ENCODE data around the gene SKAP2. TPM values are rescaled to one million over a fixed set of nuclear protein-coding genes. Genes with fewer than 3 reads are reported as not detected.

The SKAP2 gene
- total RNA-seq, 4 donors from 2014 or later = 54.3 to 83.1 (median 76.1) TPM

DNA sequence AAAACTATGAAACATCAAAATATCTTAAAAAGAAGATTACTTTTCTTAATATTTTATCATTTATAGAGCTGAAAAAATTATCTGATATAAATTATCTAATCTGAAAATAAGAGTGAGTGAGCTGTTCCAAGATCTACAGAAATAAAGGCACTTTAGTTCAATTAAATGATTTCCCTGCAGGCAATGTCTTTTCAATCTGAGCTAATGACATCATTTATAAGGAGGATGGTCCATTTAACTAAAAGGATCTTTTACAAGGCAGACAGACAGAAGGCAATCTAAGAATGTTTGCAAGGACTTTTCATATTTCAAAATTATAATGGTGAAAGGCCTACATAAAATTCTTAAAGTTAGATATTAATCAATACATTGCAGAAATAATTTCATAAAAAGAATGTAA is 71.8 kb downstream of the SKAP2 start:
- TF ChIP-seq EP300 (IDR thresholded peaks at IDR 0.05) = no peak
- no peak for TF ChIP-seq POLR2AphosphoS5 (IDR thresholded peaks at IDR 0.05)
- TF ChIP-seq, protein P1, sequence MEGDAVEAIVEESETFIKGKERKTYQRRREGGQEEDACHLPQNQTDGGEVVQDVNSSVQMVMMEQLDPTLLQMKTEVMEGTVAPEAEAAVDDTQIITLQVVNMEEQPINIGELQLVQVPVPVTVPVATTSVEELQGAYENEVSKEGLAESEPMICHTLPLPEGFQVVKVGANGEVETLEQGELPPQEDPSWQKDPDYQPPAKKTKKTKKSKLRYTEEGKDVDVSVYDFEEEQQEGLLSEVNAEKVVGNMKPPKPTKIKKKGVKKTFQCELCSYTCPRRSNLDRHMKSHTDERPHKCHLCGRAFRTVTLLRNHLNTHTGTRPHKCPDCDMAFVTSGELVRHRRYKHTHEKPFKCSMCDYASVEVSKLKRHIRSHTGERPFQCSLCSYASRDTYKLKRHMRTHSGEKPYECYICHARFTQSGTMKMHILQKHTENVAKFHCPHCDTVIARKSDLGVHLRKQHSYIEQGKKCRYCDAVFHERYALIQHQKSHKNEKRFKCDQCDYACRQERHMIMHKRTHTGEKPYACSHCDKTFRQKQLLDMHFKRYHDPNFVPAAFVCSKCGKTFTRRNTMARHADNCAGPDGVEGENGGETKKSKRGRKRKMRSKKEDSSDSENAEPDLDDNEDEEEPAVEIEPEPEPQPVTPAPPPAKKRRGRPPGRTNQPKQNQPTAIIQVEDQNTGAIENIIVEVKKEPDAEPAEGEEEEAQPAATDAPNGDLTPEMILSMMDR (IDR thresholded peaks at IDR 0.05) = no peak
- no peak for TF ChIP-seq POLR2A (IDR thresholded peaks at IDR 0.05)

DNA sequence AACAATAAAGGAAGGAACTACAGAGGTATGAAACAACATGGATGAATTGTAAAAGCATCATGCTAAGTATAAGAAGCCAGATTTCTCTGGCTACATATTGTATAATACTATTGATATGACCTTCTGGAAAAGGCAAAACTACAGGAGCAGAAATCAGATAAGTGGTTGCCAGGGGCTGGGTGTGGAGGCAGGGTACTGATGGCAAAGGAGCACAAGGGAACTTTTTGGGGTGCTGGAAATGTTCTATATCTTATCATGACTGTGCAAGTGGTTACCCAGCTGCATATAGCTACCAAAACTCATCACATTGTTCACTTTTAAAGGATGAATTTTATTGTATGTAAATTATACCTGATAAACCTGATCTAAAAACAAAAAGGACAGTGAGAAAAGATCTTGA is 72.4 kb downstream of the SKAP2 start:
- no peaks in the 10 kb centered on the region for H3K27me3 ChIP-seq
- TF ChIP-seq POLR2AphosphoS5 (IDR thresholded peaks at IDR 0.05) (no peak), POLR2A (IDR thresholded peaks at IDR 0.05) (no peak)
- H3K9me3 ChIP-seq = no peaks in the 10 kb centered on the region
- H3K36me3 ChIP-seq = no peaks in the 10 kb centered on the region
- no peaks in the 10 kb centered on the region for H3K4me1 ChIP-seq
- no peak for ATAC-seq
- H3K4me3 ChIP-seq = no peak overlapping the region
- H3K27ac ChIP-seq = no peak overlapping the region

More for the DNA sequence above, 71.8 kb downstream of the SKAP2 start:
- Histone ChIP-seq H3K27me3 (no peaks in the 10 kb centered on the region), H3K27ac (no peak overlapping the region), H3K9me3 (no peaks in the 10 kb centered on the region), H3K36me3 (no peaks in the 10 kb centered on the region), H3K4me3 (no peak overlapping the region), H3K4me1 (no peaks in the 10 kb centered on the region)
- no peak for ATAC-seq

DNA sequence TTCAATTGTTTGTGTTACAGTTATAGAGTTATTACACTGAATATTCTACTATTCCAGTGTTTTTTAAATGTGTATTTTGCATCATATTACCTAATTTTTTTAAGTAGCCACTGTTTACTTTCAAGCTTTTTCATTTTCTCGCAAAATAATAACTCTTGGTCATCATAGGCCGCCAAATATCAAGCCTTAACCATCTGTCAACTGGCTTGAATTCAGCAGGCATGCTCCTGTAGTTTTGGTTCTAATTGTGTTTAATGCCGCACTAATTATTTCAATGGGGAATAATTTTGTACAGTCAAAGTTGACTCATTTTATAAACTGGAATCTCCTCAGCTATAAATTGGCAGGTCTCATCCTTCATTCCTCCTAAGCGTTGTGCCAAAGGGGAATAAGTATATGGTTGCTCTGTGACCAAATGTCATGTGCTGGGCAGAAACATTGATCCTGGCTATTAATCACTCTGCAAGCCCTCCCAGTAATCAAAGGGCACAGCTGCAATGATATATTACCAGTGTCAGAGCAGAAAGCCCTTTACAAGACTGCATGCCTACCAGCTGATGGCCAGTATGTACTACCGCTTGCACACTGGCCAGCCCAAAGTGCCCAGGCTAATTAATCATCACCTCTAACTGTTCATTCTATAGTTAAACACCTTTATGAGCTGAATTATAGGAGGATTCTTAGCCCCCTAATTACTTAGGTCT is 74.8 kb downstream of the SKAP2 start:
- TF ChIP-seq, protein P1 (IDR thresholded peaks at IDR 0.05) = no peak
- no peak for TF ChIP-seq POLR2AphosphoS5 (IDR thresholded peaks at IDR 0.05)
- TF ChIP-seq EP300 (IDR thresholded peaks at IDR 0.05) = no peak
- TF ChIP-seq POLR2A (IDR thresholded peaks at IDR 0.05) = no peak
- Histone ChIP-seq H3K27ac (no peak overlapping the region), H3K4me3 (no peak overlapping the region), H3K36me3 (no peaks in the 10 kb centered on the region), H3K27me3 (no peaks in the 10 kb centered on the region), H3K9me3 (no peaks in the 10 kb centered on the region), H3K4me1 (no peaks in the 10 kb centered on the region)
- 86 to 87% methylated on average over 4 to 5 of the region's 5 CpGs for WGBS, 2 donors (ENCODE audit: low coverage in 1 of 2)
- ATAC-seq = no peak

DNA sequence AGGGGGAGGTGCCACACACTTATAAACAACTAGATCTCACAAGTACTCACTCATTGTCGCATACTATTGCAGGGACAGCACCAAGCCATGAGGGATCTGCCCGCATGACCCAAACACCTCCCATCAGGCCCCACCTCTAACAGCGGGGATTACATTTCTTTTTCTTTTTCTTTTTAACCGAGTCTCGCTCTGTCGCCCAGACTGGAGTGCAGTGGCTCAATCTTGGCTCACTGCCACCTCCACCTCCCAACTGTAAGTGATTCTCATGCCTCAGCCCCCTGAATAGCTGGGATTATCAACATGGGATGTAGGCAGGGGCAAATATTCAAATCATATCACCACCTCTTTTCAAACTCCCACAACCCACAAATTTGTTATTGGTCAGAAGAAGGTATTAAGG is 76.7 kb downstream of the SKAP2 start:
- Histone ChIP-seq H3K36me3 (no peaks in the 10 kb centered on the region), H3K27me3 (no peaks in the 10 kb centered on the region), H3K9me3 (no peaks in the 10 kb centered on the region), H3K4me3 (no peak overlapping the region), H3K27ac (no peak overlapping the region), H3K4me1 (no peaks in the 10 kb centered on the region)
- TF ChIP-seq POLR2A (IDR thresholded peaks at IDR 0.05) = no peak
- TF ChIP-seq POLR2AphosphoS5 (IDR thresholded peaks at IDR 0.05) = no peak
- TF ChIP-seq, protein P1 (IDR thresholded peaks at IDR 0.05) = no peak
- TF ChIP-seq EP300 (IDR thresholded peaks at IDR 0.05) = no peak
- no peak for ATAC-seq
- 90 to 100% methylated on average over 2 to 6 of the region's 6 CpGs for WGBS, 2 donors (ENCODE audit: low coverage in 1 of 2)

DNA sequence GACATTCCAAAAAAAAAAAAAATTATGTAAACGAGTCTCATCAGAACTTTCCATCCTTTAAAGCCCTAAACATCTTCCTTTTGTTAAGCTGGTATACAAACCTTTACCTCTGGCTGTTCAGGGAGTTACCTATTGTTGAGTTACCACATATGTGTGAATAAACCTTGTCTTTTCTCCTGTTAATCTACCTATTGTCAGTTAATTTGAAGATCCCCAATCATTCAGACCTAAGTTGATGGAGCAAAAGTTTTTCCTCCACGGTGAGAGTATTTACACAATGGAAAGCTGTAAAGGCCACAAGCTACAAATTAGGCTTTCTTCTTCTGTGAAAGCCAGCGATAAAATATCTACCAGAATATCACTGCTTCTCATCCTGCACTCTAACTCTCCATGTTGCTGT is 80.3 kb downstream of the SKAP2 start:
- Histone ChIP-seq H3K27me3 (no peaks in the 10 kb centered on the region), H3K27ac (no peak overlapping the region), H3K36me3 (no peaks in the 10 kb centered on the region), H3K9me3 (no peaks in the 10 kb centered on the region), H3K4me3 (no peak overlapping the region), H3K4me1 (no peaks in the 10 kb centered on the region)
- WGBS, 2 donors (ENCODE audit: low coverage in 1 of 2) = 38 to 67% methylated on average over 2 to 3 of the region's 3 CpGs
- TF ChIP-seq EP300 (IDR thresholded peaks at IDR 0.05) (no peak), POLR2A (IDR thresholded peaks at IDR 0.05) (no peak), POLR2AphosphoS5 (IDR thresholded peaks at IDR 0.05) (no peak)
- TF ChIP-seq, protein P1 (IDR thresholded peaks at IDR 0.05) = no peak
- ATAC-seq = no peak
